HG03135 (cell line): ENCODE data around the gene SERP2.

Experiments used
- ATAC-seq: cut with Tn5 transposase; IDR thresholded peaks from one replicate; pipeline ENCODE4 v1.9.1; 2021; ENCODE audit warnings: mild to moderate bottlenecking, moderate library complexity; ENCODE audit not compliant: unreplicated experiment

The SERP2 gene

DNA sequence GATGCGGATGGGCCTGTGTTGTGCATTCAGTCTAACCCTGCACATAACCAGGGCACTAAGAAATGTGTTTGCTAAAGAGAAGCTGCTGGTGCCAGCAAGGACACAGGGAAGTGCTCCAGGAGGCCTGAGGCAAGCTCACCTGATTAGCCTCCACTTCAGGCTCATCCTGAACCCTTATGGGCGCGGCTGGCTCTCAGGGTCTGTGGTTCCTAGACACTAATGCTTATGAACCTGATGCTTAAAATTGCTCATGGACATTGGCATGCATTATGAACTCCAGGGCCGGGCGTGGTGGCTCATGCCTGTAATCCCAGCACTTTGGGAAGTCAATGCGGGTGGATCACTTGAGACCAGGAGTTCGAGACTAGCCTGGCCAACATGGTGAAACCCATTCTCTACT lies 34.3 kb downstream of the SERP2 start:
- no peak for ATAC-seq

DNA sequence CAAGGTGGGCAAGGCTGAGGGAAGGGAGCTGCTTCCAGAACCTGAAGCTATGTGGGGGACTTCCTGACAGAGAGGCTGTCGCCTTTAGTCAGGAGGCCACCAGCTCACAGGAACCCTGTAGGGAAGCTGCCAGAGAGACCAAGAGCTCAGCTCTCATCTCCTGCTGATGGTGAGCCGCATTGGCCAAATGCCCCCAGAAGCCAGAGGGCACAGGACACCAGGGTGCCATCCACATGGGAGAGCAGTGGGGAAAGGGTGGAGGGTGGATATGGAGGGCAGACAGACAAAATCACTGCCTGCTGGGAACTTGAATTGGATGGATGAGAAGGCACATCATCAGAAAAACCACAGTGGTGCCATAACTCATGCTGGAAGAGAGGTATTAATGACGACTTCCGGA lies 36.0 kb downstream of the SERP2 start:
- ATAC-seq, result no peak

DNA sequence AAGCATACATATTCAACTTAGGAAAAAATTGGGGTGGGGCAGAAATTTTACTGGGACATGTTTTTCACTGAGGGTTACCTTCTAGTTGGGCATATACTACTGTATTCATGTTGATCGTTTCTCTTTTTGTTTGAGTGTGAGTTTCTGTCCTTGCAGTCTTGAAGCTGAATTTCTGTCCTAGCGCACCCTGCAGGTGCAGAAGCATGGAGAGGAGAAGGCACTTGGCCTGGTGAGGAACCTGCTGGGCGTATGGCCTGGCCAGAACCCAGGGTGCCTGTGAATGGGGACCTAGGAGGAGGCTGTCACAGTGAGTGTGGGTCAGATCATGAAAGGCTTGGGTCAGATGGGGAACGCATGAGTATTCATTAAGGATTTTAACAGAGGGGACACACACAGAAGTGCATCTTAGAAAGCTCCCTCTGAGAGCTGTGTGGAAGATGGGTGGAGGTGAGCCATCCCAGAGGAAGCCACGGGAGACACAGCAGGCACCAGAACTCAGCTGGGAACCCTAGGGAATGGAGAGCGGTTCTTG lies 36.8 kb downstream of the SERP2 start:
- no peak for ATAC-seq

DNA sequence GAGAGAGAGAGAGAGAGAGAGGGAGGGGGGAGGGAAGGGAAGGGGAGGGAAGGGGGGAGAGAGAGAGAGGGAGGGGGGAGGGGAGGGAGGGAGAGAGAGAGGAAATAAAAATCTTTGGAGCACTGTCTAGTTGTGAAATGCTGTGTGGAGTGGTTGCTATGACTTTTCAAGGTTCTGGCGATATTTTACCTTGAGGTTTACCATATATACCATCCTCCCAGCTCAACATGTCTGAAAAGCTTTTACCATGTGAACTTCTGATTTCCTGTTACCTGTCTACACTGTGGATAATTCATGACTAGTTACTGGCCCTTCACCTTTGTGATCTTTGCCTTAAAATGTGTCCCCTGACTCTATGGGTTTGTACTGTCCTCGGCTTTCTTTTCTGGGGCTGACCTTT lies 38.2 kb downstream of the SERP2 start:
- no peak for ATAC-seq

DNA sequence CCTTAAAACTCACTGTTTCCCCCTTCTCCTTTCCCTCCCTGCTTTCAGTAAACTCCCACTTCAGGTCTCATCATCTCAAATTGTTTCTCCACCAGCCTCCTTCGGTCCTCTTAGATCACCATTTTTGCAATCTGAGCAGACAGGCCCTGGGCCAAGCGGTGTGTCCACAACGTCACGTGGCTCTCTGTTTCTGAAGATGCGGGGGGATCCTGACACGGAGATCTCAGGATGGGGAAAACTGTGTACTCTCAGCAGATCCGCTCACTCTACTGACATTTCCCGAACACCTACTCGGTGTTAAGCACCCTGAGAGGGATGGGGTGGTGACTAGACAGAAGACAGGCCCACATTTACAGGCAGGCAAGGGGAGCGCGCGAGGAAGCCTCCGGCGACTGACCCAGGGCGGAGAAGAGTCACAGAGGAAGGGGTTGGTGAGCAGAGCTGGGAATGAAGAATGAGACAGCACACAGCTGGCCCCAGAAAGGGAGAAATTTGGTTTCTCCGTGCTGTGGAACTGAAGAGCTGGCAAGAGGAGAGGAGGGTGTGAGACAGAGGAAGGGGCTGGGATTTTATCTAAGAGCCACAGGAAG lies 38.8 kb downstream of the SERP2 start:
- ATAC-seq, result no peak

DNA sequence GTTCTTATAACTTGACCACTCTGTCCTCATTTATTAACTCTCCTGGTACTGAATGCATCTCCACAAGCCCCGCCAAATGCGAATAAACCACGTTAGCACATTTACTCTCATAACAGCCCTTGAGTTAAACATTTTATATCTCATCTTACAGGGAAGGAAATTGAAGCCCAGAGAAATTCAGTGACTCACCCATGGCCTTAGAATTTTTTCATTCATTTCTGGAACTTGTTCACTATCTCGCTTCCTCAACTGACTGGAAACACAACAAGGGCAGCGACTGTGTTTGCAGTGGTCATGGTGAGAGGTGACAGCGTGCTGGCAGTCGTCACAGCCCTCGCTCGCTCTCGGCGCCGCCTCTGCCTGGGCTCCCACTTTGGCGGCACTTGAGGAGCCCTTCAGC lies 39.5 kb downstream of the SERP2 start:
- ATAC-seq, result no peak

DNA sequence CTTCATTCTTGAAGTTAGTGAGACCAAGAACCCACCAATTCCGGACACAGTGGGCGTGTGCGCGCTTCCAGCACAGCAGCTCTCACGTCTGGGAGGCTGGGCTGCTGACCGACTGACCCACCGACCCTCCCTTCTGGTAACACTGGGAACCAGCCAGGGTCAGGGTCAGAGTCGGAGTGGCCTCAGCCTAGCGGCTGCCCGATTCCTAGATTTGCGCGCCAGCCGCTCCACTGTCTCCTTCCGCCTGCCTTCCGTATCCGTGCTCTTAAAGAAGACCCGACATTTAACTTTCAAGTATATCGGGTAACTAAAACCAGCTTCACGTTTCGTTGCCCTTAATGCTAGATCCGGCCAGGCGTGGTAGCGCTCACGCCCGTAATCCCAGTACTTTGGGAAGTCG lies 41.1 kb downstream of the SERP2 start:
- no peak for ATAC-seq

DNA sequence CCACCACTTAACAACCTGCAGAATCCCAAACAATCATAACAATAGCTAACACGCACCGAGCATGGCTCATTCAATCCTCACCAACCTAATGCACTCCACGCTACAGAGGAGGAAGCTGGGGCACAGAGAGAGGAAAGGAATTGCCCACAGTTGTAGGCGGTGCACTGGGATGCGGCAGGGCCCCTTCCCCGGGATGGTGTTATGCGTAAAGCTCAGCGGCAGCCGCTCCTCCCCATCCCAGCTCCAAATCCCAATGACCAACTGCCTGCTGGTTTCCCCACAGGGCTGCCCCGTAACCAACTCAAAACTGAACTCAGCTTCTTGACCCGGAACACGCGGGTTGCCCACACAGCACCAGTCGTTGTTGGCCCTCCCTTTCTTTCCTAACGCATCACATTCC lies 42.2 kb downstream of the SERP2 start:
- ATAC-seq, result no peak

DNA sequence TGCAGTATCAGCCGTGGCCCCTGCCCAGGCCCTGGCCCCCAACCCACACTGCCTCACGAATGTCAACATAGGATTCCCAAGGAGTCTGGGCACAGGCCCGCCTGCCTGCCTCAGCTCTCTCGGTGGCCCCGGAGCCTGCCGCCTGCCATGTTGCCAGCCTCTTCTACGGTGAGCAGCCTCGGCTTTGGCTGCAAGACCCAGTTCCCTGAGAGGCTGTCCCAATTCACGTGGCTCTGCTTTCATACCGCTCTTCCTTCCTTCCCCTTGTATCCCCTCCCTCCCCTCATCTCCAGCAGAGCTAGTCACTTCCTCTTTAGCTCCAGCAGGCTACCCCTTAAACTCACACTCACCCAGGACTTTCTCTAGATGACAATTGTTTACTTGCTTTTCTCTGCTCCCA lies 42.7 kb downstream of the SERP2 start:
- ATAC-seq, result no peak

DNA sequence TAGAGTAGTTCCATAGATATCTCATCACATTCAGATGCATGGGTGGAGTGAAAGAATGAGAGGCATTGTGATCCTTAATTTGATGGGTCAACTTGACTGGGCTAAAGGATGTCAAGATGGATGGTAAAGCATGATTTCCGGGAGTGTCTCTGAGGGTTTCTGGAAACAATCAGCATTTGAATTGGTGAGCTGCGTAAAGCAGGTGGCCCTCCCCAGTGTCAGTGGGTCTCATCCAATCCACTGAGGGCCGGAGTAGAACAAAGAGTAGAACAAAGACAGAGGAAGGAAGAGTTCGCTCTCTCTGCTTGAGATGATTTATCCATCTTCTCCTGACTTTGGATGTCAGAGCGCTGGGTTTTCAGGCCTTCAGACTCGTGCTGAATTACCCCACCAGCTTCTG lies 43.1 kb downstream of the SERP2 start:
- no peak for ATAC-seq

DNA sequence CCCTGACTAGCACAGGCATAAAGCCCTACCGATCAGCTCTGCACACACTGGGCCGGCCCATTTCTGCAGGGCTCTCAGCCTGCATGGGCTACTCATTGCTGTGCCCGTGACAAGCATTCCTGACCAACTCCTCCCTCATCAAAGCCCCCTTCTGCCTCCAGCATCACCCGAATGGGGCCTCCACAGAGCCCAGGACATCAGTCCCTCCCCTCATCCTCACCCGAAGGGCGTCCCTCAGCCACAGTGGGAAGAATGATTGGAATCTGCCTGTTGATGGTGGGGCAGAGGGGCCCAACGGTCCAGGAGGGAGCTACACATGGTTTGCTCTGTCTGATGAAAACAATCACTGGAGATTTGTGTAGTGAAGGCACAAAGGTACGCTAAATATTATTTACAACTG lies 43.8 kb downstream of the SERP2 start:
- ATAC-seq, result no peak

DNA sequence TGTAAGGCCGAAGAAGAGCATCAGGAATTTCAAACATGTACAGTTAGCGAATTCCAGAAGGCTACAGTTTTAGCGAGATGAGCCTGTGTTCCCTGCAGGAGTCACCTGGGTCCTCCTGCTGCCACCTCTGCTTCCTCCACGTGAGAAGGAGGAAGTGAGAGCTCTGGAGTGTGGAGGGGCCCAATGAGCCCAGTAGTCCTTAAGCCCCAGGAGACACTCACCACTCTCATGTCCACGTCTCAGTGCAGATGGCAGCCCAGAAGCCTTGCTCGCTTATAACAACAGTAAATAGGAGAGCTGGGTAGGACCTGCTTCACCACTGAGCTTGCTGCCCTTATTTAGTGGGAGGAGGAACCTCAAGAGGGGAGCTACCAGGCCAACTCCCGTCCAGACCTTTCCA lies 44.3 kb downstream of the SERP2 start:
- ATAC-seq, result no peak

DNA sequence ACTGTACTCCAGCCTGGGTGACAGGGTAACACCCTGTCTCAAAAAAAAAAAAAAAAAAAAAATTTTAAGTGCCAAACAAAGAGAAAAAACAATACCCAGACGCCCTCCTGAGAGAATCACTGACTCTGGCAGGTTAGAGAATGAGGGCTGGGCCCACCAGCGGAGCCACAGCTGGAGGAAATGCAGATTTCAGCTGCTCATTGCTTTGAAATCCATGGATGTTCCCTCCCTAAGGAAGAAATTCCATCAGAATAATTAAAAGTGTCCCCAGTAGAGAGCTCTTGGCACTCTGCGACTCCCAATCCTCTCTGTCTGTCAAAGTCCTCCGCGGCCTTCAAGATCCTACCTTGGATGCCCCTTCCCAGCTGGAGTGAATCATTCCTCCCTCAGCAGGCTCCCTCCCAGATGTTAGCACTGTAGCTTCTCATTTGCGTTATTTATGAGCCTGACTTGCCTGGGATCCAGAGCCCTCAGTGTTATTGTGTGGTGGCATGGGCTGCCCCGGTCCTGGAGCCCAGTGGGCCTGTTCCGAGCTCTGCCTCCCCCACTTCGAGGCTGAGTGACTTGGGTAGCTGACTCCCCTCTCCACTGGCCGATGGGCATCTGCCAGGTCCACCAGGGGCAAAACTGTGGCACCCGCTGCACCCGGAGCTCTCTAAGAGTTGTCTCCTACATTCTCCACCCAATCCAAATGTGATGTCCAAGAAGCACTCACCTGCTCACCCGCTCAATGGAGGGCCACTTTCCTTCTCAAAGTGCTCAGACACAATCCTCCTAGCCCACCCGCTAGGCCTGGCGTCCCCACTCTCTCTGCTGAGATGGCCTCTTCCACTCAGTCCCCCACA lies 47.0 kb downstream of the SERP2 start:
- ATAC-seq, result no peak

DNA sequence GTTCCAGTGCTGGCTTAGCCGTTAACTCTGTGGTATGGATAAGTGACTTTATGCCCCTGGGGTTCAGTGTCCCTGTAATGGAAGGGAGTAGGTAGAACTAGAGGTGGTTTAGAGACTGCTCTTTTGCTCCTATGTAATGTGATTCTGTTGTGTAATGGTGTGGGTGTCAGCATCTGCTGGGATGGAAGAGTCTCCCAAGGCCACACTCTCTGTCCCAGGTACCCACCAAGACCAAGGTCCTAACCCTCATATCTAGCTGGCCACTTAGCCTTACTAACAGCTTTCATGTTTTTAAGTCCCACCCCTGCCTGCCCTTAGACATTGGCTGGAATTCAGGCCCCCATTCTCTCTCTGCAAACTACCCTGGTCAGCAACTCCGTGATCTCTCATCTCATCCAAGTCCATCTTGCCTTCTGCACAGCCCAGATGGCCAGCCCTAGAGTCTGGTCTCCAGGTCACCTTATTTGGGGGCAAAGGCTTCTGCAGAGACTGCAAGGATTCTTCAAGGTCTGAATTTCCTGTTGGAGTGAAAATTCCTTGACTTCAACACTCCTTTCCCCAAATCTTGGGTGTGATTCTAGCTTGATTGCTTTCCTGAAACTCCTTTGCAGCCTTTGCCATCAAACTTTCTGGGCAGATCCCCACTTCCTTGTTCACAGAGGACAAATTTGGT lies 48.4 kb downstream of the SERP2 start:
- ATAC-seq, result no peak

DNA sequence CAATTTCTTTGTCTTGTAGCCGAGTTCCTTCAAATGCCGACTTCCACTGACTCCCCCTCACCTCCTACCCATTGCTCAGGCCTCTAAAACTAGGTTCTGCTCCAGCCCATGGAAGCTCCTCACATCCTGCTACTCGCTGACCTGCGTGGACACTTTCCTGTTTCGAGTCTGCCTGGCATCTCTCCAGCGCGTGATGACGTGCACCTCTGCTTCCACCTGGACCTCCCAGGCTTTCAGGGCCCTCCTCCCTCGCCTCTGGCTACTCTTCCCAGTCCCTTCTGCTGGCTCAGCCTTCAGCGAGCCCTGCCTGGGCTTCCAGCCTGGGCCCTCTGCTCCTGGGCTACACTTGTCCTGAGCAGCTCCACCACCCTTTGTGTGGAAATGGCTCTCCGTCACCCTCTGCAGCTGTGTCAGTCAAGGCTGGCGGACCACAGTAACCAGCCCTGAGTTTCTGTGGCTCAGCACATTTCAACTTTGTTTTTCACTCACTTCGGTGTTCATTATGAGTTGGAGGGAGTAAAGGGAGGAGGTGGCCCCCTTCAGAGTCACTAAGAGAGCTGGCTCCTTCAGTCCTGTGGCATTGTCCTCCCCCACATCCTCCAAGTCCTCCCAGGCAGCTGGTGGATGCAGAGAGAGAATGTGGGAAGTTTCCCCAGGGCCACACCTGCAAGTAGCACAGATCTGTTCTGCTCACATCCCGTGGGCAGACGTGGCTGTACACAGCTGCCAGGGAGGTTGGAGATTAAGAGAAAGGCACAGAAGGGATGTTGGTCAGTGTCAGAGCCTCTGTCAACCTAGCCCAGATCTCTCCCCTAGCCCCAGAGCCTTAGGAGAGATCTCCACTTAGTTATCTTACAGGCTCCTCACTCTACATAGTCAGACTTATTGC lies 49.4 kb downstream of the SERP2 start:
- no peak for ATAC-seq

DNA sequence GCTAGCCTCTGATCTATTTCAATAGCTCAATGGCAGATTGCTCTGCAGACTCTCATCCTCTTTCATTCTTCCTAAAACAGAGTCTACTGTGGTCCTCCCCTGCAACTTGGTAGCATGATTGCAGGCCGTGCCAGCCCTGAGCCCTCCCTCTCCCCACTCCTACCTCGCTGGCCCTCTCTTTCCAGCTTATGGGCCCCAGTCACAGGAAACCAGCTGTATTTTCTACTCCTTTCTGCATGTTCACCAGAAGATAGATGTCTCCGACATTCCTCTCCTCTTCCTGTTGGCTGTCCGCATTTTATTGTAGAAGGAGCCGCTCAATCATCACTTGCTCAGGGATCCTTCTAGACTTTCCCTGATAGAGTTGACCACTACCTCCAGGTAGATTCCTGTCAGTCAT lies 50.2 kb downstream of the SERP2 start:
- ATAC-seq, result no peak

DNA sequence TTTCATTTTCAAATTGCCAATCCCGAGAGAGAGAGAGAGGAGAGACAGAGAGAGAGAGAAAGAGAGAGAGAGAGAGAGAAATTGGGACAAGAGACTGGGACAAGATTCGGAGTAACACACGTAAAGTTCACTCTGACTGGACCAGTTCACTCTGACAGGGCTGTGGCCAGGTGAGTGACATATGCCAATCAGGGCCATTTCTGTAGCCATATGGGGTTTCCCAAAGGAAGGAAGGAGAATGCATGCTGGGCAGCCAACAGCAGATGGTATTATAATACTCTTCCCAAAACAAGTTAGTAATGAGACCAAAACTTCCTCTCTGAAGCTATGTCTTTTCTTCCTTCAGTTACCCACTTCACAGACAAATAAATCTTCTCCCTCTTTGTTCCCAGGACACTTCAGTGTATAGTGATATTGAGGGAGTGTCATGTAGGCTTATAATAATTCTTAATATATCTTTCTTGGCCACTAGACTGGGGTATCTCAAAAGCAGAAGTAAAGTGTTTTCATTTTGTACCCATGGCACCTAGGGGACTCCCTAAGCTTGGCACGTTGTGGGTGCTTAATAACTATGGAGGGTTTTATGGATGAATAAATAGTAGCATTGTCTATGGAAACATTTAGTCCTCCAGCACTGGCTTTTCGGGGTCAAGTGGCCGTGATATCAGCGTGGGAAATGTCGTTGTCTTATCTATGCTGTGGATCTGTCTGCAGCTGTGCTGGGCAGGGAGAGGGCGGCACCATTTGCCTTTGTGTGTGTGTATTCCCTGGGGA lies 51.6 kb downstream of the SERP2 start:
- no peak for ATAC-seq

DNA sequence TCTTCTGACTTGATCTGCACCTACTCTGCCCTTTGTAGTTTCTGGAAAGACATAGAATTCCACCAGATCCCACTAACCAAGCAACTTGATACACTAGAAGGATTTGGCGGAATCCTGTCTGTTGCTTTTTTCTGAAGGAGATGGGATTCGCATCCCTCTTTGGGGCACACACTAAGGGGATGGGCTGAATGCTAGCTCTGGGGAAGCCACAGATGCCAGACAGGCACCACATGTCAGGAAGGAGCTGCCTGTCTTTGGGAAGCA lies 52.1 kb downstream of the SERP2 start:
- no peak for ATAC-seq

DNA sequence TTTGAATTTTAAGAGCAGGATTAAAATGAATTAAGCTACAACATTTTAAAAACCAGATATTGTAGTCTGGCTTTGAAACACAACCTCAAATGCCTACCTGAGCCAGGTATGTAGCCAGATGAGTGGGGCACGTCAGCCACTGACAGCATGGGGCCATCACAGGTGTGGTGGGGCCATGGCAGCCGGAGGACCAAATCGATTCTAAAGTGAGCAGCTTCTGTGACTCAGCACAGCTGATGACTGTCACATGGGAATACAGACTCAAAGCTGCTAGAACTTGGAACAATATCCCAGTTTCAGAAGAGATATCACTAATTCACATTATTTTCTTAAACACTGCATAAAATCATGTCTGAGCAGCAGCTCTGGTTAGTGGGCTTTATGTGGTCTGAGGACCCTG lies 52.8 kb downstream of the SERP2 start:
- ATAC-seq, result no peak

DNA sequence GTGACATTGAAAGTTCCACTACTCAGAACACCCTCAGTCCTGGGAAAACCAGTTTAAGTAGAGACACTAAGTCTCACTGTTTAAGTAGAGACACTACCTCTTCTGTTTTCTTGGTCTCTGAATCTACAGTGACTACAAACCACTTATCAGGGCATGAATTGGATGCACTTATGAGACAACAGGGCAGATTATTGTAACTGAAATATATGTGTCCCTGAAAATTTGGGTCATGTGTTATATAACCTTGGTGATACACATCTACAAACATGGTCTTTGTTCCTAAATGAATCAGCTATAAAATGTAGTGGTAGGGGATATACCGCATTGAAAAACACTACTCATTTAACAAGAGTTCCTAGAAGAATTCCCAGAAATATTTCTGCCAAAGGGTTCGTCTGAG lies 55.7 kb downstream of the SERP2 start:
- no peak for ATAC-seq

DNA sequence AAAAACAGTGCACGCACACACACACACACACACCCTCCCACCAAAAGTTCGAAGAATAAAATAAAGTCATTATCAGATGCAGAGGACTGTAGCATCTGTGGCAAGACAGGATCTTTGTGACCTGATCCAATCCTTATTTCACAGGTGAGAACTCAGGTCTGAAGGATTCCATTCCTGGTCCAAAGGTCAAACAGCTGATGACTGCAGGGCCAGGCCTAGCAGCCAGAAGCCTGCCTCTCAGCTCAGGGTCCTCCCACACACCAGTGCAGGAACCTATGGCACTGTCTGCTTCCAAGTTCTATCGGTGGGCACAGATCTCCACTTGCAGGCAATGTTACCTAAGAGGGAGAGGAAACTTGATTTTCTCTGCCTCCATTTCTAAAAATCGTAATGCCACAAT lies 57.5 kb downstream of the SERP2 start:
- ATAC-seq, result no peak
